Measurements from ENCODE around the gene CTAGE4.

DNA sequence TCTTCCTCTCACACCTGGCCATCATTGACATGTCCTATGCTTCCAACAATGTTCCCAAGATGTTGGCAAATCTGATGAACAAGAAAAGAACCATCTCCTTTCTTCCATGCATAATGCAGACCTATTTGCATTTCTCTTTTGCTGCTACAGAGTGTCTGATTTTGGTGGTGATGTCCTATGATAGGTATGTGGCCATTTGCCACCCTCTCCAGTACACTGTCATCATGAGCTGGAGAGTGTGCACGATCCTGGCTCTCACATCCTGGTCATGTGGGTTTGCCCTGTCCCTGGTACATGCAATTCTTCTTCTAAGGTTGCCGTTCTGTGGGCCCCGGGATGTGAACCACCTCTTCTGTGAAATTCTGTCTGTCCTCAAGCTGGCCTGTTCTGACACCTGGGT is 41.1 kb upstream of the CTAGE4 start:
- TF ChIP-seq POLR2A (IDR thresholded peaks at IDR 0.05) (no peak), CTCF (IDR thresholded peaks at IDR 0.05) (no peak)

Measured in testis (tissue), 2 donors.